DMS53 treated with DMSO at 0.1 percent for 48 hours (cell line): ENCODE results near the gene SSH3.

Experiments used
- DNase-seq: peaks from one replicate; lab custom pipeline; 2025; ENCODE audit not compliant: unreplicated experiment; lab: John Stamatoyannopoulos, UW

The SSH3 gene

DNA sequence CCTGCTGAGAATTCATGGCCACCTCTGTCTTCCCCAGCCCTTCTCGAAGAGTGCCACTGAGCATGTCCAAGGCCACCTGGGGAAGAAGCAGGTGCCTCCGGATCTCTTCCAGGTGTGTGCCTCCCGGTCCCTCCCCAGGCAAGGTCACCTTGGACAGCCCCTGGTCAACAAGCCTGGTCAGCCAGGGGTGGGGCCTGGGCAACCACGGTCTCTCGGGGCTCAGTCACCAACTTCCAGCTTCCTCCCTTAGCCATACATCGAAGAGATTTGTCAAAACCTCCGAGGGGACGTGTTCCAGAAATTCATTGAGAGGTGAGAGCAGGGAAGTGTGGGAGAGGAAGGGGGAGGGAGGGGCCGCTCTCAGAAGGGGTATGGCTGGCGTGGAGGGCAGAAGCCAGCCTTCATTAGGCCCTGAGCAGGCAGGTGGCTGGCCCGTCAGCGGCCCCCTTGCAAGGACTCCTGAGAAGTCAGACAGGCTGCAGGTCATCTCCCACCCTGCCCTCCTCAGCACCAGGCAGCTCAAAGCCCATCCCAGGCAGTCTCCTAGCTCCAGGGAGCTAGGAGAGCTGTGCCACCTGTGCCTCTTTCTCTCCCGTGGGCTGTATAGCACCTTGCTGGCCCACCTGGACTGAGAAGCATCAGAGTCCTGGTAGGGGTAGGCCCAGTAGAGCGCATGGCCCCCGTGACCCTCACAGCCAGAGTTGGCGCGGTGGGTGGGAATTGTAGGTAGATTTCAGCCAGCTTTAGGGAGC is 23.6 kb upstream of the SSH3 start:
- DNase-seq: no peak

DNA sequence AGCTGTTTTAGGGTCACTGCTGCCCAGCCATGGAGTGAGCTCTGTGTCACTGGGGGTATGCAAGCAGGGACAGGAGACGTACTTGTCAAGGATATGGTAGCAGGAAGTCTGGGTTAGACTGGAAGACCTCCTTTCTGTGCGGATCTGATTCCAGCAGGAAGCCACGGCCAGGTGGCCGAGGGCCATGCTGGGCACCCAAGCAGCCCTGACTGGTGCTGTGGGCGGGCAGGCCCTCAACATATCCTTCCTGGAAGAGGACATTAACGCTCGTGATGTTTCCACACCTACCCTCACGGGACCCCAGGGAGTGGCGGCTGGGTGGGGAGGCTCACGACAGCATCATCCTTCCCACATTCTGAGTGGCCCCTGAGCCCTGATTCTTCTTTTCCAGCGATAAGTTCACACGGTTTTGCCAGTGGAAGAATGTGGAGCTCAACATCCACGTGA is 23.0 kb upstream of the SSH3 start:
- no peak for DNase-seq

DNA sequence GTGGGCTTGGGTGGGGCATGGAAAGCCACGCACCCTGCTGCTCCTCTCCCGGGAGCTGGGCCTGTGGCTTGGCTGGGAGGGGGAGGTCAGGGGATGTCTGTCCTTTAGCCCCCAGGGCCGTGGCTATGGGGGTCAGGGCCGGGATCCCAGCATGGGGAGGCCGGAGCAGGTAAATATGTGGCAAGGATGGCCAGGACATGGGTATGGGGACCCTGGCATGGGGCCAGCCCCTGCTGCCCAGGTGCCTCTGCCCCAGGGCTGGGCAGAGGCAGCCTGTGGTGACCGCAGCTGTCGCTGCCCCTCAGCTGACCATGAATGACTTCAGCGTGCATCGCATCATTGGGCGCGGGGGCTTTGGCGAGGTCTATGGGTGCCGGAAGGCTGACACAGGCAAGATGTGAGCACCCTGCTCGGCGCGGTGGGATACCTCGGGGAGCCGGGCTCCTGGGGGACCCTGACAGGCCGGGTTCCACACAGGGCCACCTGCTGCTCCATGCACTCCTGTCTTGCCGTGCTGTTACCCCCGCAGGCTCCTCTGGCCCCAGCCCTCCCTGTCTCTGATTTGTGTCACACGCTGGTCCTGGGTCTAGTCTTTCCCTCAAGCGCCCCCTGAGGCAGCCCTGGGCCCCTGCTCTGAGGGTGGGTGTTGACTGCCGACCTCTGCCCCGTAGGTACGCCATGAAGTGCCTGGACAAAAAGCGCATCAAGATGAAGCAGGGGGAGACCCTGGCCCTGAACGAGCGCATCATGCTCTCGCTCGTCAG is 22.4 kb upstream of the SSH3 start:
- DNase-seq: no peak

DNA sequence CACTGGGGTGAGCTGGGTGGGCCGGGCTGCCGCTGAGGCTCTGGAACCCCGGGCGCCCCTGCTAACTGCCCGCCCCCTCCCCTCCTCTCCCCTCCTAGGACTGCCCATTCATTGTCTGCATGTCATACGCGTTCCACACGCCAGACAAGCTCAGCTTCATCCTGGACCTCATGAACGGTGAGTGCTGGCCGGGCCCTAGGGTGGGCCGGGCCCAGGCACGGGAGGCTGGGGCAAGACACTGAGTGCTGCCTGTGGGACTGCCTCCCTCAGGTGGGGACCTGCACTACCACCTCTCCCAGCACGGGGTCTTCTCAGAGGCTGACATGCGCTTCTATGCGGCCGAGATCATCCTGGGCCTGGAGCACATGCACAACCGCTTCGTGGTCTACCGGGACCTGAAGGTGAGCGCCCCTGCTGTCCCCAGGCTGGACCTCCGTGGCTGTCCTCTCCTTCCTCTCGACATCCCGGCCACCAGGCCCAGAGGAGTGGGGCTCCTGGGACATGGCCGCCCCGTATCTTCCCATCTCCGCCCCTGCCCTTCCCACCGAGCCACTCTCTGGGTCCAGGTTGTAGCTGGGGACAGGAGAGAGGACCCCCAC is 21.7 kb upstream of the SSH3 start:
- DNase-seq: no peak

DNA sequence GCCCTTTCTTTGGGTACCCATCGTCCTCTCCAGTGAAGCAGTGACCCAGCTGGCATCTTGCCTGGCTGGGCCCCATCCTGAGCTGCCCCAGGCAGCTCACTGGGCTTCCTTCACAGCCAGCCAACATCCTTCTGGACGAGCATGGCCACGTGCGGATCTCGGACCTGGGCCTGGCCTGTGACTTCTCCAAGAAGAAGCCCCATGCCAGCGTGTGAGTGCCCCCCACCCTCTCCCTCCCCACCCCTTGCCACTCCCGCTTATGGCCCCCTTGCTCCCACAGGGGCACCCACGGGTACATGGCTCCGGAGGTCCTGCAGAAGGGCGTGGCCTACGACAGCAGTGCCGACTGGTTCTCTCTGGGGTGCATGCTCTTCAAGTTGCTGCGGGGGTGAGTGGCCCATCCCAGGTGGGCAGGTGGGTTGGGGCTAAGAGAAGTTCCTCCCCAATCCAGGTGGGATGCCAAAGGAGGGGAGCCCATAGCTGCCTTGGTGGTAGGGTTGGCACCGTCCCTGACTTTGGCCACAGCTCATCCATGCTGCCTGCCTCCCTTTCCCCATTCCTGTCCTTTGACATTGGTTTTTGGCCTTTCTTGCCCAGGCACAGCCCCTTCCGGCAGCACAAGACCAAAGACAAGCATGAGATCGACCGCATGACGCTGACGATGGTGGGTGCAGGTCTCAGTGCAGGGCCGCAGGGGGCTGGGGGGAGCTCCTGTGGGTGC is 21.0 kb upstream of the SSH3 start:
- no peak for DNase-seq

DNA sequence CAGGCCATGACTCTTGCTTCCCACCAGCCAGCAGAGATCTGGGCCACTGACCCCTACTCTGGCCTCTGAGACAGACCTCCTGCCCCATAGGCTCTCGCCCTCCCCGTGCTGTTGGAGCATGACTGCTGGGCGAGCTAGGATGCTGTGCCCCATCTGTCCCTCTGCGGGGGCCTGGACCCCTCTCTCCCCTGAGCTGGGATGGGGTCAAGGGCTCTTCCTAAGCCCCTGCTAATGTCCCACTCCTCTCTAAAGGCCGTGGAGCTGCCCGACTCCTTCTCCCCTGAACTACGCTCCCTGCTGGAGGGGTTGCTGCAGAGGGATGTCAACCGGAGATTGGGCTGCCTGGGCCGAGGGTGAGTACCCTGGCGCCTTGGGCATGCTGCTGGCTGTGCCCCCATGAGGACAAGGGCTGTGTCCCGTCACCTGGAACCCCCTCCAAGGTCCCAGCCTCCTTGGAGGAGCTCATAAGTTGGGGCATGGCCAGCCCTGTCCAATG is 20.4 kb upstream of the SSH3 start:
- DNase-seq: no peak

DNA sequence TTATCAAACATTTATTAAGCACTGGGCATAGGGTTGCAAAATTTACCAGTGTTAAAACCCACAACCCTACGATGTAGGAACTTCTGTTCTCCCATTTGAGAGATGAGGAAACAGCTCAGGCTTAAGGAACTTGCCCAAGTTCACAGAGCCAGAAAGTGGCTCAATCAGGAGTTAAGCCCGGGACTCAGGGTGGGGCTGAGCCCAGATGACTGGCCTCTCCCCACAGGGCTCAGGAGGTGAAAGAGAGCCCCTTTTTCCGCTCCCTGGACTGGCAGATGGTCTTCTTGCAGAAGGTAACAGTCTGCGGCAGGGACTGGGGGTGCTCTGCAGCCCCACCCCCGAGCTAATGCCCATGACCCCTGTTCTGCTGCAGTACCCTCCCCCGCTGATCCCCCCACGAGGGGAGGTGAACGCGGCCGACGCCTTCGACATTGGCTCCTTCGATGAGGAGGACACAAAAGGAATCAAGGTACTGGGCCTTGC is 19.8 kb upstream of the SSH3 start:
- DNase-seq: no peak

DNA sequence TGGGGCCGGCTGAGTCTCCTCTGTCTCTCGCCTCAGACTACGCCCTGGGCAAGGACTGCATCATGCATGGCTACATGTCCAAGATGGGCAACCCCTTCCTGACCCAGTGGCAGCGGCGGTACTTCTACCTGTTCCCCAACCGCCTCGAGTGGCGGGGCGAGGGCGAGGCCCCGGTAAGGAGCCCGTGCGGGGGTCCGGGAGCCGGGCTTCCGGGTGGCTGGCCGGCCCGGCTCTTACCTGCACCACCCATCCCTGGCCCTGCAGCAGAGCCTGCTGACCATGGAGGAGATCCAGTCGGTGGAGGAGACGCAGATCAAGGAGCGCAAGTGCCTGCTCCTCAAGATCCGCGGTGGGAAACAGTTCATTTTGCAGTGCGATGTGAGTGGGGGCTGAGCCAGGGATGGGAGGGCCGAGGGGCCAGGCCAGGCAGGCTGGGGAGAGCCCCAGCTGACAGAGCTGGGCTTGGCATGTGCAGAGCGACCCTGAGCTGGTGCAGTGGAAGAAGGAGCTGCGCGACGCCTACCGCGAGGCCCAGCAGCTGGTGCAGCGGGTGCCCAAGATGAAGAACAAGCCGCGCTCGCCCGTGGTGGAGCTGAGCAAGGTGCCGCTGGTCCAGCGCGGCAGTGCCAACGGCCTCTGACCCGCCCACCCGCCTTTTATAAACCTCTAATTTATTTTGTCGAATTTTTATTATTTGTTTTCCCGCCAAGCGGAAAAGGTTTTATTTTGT is 18.4 kb upstream of the SSH3 start:
- DNase-seq: no peak

DNA sequence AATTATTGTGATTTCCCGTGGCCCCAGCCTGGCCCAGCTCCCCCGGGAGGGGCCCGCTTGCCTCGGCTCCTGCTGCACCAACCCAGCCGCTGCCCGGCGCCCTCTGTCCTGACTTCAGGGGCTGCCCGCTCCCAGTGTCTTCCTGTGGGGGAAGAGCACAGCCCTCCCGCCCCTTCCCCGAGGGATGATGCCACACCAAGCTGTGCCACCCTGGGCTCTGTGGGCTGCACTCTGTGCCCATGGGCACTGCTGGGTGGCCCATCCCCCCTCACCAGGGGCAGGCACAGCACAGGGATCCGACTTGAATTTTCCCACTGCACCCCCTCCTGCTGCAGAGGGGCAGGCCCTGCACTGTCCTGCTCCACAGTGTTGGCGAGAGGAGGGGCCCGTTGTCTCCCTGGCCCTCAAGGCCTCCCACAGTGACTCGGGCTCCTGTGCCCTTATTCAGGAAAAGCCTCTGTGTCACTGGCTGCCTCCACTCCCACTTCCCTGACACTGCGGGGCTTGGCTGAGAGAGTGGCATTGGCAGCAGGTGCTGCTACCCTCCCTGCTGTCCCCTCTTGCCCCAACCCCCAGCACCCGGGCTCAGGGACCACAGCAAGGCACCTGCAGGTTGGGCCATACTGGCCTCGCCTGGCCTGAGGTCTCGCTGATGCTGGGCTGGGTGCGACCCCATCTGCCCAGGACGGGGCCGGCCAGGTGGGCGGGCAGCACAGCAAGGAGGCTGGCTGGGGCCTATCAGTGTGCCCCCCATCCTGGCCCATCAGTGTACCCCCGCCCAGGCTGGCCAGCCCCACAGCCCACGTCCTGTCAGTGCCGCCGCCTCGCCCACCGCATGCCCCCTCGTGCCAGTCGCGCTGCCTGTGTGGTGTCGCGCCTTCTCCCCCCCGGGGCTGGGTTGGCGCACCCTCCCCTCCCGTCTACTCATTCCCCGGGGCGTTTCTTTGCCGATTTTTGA is 17.5 kb upstream of the SSH3 start:
- no peak for DNase-seq

DNA sequence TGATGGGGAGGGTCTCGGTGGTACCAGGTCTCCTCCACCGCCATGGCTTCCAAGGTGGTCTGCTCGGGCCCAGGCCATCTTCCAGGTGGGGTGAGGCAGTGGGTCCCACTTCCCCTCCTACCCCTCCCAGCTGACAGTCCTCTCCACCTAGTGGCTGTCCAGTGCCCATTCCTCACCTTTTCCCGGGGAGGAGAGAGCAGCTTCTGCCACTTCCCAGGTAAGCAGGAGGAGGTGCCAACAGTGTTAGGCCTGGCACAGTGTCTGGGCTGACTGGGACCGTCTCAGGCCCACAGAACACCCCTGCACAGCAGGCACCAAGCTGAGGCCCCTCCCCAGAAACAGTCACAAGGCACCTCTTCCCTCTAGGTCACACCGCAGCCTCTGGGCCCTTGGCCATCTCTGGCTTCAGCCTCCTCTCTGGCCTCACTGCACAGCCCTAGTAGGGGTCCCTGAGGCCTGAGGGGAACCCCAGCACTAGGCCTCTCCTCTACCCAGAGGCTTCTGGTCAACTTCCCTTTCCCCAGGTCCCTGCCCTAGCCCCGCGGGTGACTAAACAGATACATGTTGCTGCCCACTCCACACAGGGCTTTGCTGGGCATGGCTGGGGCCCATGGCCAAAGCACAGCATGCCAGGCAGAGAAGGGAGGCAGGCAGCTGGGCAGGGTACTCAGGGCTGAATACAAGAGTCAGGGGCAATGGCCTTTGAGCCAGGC is 16.6 kb upstream of the SSH3 start:
- DNase-seq: no peak

DNA sequence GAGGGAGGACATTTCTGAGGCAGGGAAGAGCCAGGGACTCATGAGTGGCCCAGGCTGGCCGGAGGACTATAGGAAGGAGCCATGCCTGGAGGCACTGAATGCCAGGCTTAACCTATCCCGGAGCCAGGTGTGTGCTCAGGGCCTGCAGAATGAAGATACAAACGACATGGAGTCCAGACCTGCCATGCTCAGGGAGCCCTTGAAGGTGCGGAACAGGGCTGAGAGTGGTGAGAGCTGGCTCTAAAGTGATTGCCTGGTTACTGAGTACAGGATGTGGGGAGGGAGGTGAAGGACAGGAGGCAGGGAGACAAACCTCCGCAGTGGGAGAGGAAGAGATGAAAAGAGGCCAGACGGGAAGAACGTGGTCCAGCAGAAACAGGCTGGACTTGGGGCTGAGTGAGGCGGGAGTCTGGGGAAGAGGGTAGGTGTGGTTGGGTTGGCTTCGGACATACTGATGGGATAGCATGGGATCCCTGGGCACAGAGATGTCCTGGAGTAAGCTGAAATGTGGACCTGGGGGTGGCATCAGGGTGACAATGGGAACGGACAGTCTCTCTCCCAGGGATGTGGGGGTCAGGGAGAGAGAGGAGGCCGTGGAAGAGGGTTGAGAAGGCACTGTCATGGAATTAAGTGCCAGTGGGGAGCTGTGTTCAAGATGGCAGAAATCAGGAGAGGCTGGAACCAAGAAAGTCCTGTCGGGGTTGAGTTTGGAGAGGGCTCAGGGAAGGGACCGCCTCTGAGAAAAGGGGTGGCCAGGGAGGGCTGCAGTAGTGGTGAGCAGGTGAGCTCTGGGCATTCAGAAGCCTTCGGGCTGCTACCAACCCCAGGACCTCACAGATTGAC is 15.8 kb upstream of the SSH3 start:
- no peak for DNase-seq

DNA sequence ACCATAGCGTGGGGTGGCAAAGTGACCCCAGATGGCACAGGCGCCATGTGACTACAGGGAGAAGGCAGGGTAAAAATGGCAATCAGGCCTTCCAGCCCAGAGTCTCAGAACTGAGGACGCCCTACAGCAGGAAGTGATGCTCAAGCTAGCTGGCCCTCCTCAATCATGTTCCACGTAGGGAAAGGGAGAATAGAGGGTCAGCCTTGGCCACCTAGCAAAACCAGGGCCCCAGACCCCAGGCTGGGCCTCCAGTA is 15.2 kb upstream of the SSH3 start:
- DNase-seq: no peak

DNA sequence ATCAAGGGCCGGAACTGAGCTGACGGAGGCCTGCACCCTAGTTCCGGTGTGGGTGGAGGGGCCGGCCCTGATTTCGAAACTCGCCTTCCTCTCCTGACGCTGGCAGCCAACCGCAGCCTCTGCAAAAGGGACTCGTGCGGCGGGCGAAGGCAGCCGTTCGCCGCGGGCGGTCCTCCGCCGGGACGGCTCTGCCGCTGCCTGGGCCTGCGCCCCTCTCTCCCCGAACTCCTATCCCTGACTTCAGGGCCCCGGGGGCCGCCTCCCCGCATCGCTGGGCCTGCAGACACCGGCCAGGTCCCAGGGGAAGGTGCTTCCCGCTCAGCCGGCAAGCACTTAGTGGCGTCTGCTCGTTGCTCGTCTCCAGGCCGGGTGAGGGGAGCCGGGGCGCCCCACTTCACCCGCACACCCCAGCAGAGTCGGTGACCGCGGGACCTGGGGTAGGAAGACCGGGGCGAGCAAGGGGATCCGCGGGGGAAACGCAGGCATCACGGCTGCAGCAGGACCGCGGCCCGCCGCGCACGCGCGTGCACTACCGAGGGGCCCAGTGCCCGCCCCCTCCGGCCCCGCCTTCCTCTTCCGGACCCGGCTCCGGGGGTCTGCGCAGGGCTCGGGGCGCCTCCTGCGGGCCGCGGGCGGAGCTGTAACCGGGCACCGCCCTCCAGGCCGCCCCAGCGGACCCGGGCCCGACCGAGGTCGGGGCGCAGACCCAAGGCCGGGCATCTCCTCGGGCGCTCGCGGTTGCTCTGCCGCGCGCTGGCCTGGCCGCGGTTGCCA is 14.7 kb upstream of the SSH3 start:
- peak; percentile 71 for DNase-seq

DNA sequence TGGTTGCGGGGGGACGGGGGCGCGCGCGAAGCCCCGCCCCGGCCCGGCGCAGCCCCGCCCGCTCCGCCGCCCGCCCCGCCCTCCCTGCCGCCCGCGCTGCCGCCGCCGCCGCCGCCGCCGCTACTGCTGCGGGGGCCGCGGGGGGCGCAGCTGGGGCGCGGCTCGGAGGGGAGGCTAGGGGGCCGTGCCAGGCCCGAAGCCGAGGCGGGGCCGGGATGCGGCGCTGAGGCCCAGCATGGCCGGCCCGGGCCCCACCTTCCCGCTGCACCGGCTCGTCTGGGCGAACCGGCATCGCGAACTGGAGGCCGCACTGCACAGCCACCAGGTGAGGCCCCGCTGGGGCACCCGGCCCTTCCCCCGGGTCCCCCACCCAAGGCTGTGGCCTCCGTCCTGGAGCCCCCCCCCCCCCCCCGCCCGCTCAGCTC is 14.1 kb upstream of the SSH3 start, which contains the start of gene ANKRD13D:
Gene ANKRD13D (plus strand): TSS at position 78 of the 425 bp plus-strand sequence. CDS start 158 bp downstream, at position 236.
- no peak for DNase-seq

DNA sequence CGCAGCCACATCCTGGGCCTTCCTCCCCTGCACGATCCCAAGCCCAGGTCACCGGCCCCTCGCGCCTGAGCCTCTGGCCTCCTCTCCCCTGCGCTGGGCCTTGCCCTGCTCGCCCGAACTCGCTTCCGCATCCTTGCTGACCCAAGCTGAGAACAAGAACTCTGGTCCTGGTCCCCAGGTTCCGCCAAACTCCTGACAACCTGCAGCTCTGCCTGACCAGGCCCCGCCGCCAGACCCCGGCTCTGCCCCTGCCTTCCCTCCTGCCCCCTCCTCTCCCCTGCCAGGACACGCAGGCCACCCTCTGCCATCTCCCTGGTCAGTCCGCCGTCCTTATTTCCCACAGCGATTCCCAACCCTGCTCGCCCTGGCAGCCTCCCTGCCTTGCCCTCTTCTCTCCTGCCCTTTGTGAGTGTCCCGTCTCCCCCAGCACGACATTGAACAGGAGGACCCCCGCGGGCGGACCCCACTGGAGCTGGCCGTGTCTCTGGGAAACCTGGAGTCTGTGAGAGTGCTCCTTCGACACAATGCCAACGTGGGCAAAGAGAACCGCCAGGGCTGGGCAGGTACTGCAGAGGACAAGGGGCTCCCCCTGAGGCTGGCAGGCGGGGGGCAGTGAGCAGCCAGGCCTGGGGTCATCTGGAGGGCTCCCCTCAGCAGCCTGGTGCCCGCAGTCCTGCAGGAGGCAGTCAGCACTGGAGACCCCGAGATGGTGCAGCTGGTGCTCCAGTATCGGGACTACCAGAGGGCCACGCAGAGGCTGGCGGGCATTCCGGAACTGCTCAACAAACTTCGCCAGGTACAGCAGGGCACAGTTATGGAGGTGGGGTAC is 13.5 kb upstream of the SSH3 start:
- DNase-seq: no peak

DNA sequence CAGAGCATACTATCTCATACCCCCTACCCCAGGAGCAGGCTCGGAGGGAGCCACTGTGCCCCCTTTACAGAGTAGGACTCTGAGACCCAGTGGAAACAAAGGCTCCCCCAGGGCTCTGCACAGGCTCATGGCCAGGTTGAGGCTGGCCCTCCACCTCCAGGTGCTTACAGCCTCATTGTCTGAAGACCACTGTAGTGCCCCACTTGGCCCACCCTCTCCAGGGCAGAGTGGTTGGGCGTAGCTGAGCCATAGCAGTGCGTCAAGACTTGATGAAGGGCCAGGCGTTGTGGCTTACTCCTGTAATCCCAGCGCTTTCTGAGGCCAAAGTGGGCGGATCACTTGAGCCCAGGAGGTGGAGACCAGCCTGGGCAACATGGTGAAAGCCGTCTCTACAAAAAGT is 12.5 kb upstream of the SSH3 start:
- no peak for DNase-seq
